ENCODE measurements around the gene DMKN.

Gene DMKN

DNA sequence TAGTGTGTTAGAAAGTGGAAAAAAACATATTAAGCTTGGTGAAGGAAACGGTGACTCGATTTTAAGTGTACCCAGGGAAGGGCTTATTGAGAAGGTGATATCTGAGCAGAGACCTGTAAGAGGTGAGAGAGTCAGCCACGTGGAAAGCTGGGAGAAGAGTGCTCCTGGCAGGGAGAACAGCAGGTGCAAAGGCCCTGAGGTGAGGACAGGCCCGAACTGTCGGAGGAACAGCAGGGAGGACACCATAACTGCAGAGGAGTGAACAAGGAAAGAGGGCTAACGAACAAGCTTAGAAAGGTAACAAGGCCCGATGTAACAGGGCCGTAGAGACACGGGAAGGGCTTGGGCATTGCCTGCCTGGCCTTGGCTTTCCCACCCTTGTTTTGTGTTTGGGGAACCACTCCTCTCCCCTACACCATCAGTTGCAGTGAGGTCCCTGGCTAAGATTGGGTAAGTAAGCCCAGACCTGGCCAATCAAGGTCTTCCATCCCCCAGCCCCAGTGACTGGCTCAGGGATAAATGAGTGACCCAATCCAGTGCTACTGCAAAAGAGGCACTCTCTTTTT lies 42.7 kb upstream of the DMKN start:
- Mint-ChIP-seq H3K9me3 (no peaks in the 10 kb centered on the region), H3K36me3 (ENCODE audit: low read depth) (no peaks in the 10 kb centered on the region), H3K4me3 (peak overlapping the region; percentile 26 to 48 (median 47)), H3K27ac (no peak overlapping the region), H3K4me1 (peaks cover 5% of the 10 kb centered on the region), H3K27me3 (ENCODE audit: low read depth) (peaks cover 62% of the 10 kb centered on the region)
- TF ChIP-seq, protein P1, sequence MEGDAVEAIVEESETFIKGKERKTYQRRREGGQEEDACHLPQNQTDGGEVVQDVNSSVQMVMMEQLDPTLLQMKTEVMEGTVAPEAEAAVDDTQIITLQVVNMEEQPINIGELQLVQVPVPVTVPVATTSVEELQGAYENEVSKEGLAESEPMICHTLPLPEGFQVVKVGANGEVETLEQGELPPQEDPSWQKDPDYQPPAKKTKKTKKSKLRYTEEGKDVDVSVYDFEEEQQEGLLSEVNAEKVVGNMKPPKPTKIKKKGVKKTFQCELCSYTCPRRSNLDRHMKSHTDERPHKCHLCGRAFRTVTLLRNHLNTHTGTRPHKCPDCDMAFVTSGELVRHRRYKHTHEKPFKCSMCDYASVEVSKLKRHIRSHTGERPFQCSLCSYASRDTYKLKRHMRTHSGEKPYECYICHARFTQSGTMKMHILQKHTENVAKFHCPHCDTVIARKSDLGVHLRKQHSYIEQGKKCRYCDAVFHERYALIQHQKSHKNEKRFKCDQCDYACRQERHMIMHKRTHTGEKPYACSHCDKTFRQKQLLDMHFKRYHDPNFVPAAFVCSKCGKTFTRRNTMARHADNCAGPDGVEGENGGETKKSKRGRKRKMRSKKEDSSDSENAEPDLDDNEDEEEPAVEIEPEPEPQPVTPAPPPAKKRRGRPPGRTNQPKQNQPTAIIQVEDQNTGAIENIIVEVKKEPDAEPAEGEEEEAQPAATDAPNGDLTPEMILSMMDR (IDR thresholded peaks at IDR 0.05; ENCODE audit: unreplicated experiment in 3 of 3), result no peak

DNA sequence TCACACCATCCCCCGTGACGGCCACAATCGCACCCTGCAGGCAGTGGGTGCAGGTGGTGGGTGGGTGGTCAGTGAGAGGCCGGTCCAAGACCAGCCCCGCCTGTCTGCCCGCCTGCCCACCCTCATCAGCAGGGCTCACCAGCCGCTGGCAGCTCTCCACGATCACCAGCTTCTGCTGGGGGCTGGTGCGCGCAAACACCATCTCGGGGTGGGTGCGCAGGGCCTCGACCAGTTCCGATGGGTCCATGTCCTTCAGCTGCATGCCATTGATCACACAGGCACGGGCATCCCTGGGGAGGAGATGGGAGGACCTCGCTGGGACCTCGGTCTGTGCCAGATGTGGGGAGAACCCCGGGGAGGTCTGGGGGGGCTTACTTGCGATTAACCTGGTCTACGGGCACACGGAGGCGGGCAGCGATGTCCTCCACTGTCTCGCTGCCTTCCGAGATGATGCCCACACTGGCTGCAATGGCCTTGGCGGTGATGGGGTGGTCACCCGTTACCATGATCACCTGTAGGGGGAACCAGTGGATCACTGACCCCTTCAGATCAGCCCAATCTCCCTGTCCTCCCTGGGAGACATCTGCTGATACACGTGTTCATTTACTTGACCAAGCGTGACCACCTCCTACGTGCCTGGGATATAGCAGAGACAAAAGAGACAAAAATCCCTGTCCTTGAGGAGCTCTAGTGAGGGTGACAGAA lies 42.0 kb upstream of the DMKN start:
- TF ChIP-seq, protein P1 (IDR thresholded peaks at IDR 0.05; ENCODE audit: unreplicated experiment in 3 of 3), result peak in 2 of 3 experiments; percentile 13 to 31
- no peaks in the 10 kb centered on the region for H3K36me3 Mint-ChIP-seq (ENCODE audit: low read depth)
- peak overlapping the region; percentile 8 to 48 (median 26) for H3K4me3 Mint-ChIP-seq
- H3K27ac Mint-ChIP-seq, result no peak overlapping the region
- H3K9me3 Mint-ChIP-seq, result no peaks in the 10 kb centered on the region
- peaks cover 5% of the 10 kb centered on the region for H3K4me1 Mint-ChIP-seq
- H3K27me3 Mint-ChIP-seq (ENCODE audit: low read depth), result peaks cover 56% of the 10 kb centered on the region

DNA sequence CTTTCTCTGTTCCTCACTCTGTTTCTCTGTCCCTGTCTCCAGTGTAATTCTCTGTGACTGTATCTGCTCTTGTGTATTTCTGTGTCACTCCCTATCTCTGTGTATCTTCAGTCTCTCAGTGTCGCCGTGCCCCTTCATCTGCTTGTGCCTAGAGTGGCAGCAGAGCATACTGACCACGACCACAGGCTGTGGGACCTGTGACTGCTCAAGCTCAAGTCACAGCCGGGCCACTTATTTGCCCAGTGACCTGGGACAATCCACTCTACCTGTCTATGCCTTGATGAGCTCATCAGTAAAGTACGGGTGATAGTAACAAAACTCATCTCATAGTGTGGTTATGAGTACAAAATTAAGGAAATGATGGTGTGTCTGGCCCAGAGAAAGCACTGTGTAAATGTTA lies 40.6 kb upstream of the DMKN start:
- H3K27ac Mint-ChIP-seq, result no peak overlapping the region
- peaks cover 5% of the 10 kb centered on the region for H3K4me1 Mint-ChIP-seq
- TF ChIP-seq, protein P1 (IDR thresholded peaks at IDR 0.05; ENCODE audit: unreplicated experiment in 3 of 3), result no peak
- H3K9me3 Mint-ChIP-seq, result no peaks in the 10 kb centered on the region
- no peak overlapping the region for H3K4me3 Mint-ChIP-seq
- no peaks in the 10 kb centered on the region for H3K36me3 Mint-ChIP-seq (ENCODE audit: low read depth)
- H3K27me3 Mint-ChIP-seq (ENCODE audit: low read depth), result peaks cover 42% of the 10 kb centered on the region

DNA sequence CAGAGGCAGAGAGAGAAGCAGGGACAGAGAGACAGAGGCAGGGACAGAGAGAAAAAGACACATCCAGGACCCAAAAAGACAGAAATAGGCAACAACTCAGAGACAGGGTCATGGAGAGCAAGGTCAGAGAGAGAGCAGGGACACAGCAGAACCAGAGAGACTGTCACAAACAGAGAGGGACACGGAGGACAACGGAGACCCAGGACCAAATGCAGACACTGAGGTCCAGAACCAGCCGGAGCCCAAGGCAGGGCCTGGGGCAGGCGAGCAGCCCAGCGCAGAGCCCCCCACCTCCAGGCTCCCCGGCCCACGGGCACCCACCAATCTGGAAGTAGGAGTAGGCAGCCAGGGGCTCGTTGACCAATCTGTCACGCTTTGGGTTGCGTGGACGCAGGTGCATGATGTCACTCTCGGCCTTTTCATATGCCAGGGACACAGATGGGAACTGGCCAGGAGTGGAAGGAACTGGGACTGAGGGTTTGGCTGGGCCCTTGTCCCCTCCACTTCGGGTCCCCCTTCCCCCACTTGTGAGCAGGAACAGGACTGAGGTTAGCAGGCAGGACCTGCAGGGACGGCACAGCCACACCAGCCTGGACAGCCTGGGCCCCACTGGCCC lies 40.0 kb upstream of the DMKN start:
- Mint-ChIP-seq H3K9me3 (no peaks in the 10 kb centered on the region), H3K4me1 (peaks cover 5% of the 10 kb centered on the region)

DNA sequence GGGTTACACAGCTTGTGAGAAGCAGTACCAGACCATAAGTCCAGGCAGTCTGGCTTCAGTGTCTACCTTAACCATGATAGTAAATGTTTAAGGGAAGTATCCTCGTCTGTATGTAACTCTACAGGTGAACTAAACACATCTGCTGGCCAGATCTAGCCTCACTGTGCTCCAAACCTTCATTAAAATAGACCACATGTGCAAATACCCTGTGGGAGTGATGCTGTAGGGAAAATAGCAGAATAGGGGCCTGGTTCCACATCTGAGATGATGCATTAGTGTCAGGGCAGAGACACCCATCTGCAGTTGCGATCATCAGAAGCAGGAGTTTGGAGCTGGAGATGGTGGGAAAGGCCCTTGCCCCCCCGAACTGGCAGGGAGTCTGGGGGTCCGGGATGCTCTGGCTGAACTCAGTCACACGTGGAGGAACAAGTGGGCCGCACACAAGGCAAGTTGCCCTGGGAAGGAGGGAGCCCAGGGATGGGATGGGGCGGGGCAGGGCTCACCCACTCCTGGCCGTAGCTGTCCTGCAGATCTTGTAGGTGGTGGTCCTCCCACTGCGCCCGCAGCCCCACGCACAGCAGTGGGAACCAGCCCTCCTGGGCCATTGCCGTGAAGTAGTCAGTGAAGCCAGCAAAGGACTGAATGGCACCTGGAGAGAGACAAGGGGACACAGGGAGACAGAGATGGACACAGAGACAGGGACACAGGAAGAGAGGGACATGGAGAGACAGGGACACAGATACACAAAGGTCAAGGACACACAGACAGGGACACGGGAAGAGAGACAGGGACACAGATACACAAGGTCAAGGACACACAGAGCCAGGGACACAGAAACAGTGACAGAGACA lies 39.3 kb upstream of the DMKN start:
- Mint-ChIP-seq H3K27me3 (ENCODE audit: low read depth) (peaks cover 31% of the 10 kb centered on the region), H3K36me3 (ENCODE audit: low read depth) (no peaks in the 10 kb centered on the region), H3K4me1 (peaks cover 5% of the 10 kb centered on the region), H3K27ac (no peak overlapping the region), H3K4me3 (no peak overlapping the region), H3K9me3 (no peaks in the 10 kb centered on the region)
- TF ChIP-seq, protein P1 (IDR thresholded peaks at IDR 0.05; ENCODE audit: unreplicated experiment in 3 of 3), result no peak

More for the DNA sequence above, 40.0 kb upstream of the DMKN start:
- Mint-ChIP-seq H3K27me3 (ENCODE audit: low read depth) (peaks cover 36% of the 10 kb centered on the region), H3K4me3 (no peak overlapping the region), H3K27ac (no peak overlapping the region), H3K36me3 (ENCODE audit: low read depth) (no peaks in the 10 kb centered on the region)
- TF ChIP-seq, protein P1 (IDR thresholded peaks at IDR 0.05; ENCODE audit: unreplicated experiment in 3 of 3), result no peak
